Stimulated activated CD8-positive, alpha-beta memory T cell treated with anti-CD3 and anti-CD28 coated beads, Interleukin-15, amount 100 ng/mL, for 48 hours (primary cell): Measurements from ENCODE around the gene NEU4.
"Not testable (repeated sequence)": the region's sequence is repeated elsewhere in the genome, so short reads cannot be mapped to it uniquely, and the experiment has no call there.

Experiments
- DNase-seq, 2 donors: peaks; one replicate each; pipeline ENCODE4 v3.0.0-alpha.2; 2020; ENCODE audit warnings: low read depth in 2 of 2

The NEU4 gene

DNA sequence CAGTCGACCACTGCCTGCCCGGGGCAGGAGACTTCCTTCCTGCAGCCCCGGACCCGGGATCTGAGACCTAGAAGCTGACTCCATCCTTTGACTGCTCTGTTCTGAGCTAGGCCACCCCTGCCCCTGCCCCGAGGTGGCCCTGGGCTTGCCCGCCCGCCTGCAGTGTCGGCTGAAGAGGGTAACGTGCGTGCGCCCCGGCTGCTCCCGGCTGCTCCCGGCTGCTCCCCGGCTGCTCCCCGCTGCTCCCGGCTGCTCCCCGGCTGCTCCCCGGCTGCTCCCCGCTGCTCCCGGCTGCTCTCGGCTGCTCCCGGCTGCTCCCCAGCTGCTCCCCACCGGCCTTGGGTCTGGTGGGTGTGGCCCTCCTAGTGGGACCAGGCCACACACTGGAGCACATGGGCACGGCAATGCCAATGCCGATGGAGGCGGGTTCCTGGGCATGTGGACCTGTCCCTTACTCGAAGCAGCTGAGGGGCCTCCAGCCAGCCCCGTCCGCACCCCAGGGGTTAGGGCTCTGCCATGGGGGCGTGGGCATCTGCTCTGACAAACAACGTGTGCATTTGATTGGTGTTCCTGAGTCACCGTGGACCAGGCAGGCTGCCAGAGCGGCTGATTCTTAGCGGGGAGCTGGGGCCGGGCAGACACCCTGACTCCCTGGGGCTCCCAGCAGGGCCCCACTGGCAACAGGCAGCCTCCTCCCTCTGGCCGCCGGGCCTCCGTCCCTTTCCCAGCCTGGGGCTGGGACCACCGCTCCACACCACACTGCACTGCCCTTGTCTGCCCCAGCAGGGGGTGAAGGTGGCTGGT lies 34.4 kb upstream of the NEU4 start:
- DNase-seq, result no peak

DNA sequence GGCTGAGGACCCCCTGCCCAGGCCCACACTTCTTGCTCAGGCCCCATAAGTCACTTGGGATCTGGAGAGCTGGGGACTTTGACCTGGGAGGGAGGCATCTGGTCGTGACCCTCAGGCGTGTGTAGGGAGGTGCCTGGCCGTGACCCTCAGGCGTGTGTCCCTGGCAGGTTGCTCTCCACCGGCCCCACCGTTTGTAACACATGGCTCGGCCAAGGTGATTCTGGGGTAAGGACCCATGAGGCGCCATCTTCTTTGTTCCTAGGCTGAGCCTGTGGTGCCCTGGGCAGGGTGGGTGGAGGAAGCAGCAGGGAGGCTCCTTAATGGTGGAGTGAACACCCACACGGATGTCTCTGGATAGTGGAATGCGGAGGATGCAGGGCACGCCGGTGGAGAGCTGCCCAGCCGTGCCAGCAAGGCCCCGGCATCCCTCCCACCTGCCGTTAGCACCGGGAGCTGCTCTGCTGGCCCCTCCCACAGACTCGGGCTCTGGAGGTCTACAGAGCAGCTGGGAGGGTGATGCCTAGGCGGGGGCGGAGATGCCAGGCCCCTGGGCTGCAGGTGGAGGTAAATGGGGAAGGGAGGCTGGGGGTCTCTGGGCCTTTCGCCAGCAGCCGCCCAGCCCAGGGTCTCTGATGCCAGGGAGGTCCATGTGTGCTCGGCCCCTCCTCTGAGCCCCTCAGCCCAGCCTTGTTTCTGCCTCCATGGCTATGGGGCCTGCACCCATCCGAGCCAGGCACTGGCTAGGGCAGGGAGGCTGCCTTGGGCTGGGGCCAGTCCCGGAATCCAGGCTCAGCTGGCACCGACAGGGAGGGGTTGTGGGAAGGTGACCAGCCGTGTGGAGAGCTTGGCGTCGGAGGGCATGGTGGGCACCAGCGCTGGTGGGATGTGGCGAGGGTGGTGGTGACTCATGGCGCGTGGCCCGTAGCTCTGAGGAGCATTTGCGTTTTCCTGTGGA lies 33.5 kb upstream of the NEU4 start:
- DNase-seq, result no peak

DNA sequence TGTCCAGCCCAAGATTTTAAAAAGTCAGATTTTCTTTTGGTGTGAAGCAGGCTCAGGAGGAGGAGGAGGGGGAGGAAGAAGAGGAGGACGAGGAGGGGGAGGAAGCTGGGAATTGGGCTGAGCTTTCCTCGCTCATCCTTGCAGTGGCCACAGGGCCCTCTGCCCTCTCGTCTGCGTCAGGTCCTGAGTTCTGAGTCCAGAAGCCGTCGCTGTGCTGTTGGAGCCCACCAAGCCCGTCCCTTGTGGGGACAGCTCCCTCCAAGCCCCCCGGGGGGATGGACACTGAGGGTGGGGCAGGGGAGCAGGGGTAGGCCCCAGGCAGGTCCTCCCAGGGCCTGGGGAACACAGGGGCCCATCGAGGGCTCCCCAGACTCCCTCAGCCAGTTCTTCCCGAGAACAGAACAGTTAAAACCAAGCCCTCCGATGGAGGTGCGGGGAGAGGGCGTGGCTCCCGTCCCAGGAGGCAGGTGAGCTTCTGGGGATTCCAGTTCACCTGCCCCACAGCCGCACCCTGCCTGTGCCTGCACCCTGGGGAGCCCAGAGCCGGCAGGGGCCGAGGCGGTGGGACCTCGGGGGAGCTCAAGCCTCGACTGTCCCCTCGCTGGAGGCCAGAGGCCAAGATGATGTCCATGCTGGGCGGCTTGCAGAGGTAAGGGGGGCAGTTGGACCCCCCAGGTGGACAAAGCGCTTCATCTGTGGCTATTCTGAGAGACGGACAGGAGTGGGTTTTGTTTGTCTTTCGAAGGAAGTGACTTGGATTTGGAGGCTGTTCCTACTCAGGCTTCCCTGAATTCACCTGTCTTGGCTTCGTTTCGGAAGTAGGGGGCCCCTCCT lies 32.4 kb upstream of the NEU4 start, which contains the start of gene GAL3ST2:
Gene GAL3ST2 (plus strand): TSS at position 487 of the 834 bp plus-strand sequence. CDS start 134 bp downstream, at position 621.
- DNase-seq, result no peak

DNA sequence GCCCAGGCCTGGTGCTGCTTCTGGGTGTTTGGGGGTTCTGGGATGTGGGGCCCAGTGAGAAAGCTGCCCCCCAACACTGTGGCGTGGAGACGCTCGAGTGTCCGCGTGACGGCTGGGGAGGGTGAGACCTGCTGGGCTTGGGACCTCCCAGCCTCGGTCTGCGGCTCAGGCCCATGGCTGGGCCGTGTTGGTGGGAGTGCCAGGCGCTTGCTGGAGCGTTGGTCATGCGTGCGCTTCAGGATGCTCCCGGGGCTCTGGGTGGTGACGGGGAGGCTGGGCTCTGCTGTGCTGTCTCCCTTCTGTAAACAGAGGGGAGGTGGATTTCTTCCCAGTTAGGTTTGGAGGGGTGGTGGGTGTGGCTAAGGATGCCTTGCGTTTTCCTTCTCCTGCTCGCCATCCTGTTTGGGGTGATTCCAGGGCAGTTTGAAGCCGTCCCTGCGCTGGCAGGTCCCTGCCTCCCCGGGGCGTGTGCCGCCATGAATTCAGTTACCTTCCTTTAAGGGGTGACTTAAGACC lies 31.8 kb upstream of the NEU4 start:
- DNase-seq, result no peak

DNA sequence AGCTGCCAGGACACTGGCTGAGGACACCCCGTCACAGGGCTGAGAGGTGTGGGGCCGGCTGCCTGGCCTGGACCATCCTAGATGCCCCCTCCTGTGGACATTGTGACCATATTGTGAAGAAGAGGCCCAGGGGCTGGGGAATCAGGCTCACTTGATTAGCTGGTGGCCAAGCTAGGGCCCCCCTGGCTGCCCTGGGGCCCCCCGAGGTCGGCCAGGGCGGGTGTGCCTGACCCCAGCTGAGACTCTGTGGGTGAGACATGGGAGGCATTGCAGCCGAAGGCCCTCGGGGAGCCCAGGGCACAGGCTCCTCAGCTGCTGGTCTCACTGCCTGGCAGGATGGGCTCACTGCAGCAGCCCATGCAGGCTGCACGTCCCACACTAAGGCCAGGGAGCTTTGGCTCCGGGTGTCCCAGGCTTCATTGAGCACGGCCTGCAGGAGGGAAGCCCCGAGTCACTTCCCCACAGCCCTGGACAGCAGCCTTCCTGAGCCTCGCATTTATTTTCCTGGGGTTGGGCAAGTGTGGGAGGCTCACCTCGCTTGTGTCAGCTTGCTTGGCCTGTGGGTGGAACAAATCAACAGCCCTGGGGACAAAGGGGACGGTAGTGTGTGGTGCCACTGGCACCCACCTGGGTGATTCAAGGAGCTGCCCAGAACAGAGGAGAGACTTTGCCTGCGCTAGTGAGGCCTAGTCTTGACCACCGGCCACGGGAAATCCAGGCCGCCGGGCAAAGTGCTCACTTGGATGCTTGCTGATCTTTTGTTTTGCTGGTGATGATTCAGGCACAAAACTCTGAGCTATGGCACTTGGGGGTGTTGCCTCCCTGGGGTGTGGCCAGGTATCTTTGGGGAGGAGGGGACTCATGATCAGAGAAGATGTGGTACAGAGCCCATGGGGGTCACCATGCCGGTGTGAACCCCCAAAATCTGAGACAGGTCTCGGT lies 31.0 kb upstream of the NEU4 start:
- no peak for DNase-seq

DNA sequence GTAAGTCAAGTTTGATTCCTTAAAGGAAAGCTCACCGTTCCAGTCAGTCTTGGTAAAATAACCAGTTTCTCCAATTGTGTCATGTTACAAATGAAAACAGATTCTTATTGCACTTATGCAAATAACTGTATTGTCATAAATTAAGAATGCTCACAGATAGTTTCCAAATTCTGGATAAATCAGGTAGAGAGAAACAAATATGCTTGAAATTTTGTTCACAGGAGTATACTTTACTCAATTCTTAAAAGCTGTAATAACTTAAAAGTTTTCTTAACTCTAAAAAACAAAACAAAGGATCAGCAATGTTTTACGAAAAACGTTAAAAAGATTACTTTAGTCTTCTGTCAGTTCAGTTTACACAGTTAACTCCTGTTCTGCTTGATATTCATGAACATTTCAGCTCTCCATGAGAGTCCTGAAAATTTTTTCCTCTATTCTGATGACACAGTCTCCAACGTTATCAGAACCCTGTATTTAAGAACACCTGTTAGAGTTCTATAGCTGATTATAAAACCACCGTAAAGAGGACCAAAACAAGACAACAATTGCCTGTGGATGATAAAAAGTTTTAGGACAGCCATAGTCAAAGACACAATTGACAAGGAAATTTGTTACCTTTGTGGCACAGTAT lies 27.9 kb upstream of the NEU4 start:
- DNase-seq, result no peak

DNA sequence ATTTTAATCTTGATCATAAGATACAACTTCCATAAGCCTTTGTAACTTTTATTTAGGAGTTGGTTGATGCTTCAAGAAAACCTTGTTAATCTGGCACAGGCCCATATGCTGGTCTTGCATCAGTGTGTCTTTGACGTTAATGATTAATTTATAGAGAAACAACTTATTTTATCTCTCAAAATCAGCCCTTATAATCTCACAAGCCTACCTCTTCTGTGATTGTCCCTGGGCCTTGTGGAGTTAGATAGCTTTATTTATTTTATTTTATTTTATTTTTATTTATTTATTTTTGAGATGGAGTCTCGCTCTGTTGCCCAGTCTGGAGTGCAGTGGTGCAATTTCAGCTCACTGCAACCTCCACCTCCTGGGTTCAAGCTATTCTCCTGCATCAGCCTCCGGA lies 26.9 kb upstream of the NEU4 start:
- not testable (repeated sequence) for DNase-seq

DNA sequence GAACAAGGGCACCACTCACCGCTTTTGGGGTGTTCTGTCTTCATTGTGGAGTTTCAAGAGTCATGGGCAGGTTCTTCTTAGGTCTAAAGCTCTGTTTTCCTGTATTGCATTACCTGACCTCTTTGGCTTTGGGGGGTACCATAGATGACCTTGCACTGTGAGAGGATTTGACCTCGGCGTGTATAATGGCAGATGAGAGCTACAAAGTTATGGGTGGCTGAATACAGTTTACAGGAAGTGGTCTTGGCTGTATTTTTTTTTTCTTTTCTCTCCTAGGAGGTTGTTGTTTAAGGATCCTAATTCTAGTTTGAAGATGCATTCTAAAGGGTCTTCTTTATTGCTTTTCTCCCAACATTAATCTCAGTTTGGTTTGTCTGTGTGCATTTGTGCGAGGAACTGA lies 20.9 kb upstream of the NEU4 start:
- no peak for DNase-seq

DNA sequence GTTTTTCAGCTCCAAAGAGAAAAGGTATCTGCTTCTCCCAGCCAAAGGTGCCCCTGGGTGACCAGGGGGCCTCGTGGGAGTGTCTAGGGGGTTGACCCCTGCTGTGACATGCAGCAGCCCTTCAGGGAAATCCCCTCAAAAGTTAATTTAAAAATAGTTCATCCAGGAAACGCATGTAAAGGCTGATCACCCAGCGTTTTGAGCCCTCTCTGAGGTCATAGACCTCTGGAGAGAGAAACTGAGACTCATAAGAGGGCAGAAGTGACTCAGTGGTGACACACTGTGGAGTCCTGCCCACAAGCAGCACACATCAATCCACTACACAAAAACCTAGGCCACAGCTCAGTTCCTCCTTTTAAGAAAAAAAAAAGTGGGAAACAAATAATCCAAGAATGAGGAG lies 20.4 kb upstream of the NEU4 start:
- peak; percentile 37 for DNase-seq

DNA sequence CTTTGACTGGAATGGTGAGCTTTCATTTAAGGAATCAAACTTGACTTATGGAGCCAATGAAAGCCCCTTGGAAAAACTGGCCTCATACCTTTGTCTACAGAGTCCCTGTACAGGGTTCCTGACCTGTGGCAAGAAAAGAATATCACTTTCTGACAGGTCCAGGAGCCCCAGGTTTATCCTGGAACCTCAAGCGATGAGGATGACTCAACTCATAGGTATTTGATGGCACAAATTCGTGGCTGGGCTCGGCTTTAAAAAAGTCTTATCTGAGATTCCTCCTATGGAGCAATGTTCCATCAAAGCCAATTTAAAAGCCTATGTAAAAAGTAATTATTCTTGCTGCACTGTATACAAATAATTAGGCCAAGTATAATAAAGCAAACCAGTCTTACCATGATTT lies 17.6 kb upstream of the NEU4 start:
- DNase-seq, result not testable (repeated sequence)

DNA sequence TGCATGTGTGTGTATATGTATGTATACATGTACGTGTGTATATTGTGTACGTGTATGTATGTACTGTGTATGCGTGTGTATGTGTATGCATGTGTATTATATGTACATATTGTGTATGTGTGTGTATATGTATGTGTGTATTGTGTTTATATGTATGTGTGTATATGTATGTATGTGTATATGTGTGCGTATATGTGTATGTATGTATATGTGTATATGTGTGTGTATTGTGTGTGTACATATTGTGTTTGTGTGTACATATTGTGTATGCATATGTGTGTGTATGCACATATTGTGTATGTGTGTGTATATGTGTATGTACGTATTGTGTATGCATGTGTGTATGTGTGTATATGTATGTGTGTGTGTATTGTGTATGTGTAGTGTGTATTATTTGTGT lies 15.6 kb upstream of the NEU4 start:
- no peak for DNase-seq

DNA sequence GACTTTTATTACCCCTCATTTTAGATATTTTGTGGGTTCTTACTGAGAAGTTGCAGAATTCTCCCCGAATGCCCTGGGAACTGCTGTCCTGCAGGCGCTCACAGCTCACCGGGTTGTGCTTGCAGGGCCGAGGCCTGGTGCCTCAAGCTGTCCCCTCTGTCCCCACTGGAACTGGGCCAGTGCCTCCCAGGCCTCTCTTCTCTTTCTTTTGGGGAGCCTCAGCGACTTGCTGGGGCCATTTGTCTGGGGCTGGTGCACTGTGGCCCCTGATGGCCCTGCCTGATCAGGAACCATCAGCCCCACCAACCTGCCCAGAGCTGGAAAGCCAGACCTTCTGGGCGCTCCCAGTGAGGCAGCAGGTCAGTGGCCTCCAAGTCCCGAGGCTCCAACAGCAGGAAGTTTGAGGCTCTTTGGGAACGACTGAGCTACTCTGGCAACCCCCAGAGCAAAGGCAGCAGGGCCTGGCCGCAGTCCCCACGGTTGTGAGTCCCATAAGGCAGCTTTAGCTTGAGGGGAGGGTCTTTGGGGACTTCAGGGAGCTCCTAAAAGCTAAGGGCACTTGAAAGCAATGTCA lies 14.7 kb upstream of the NEU4 start:
- DNase-seq, result no peak

DNA sequence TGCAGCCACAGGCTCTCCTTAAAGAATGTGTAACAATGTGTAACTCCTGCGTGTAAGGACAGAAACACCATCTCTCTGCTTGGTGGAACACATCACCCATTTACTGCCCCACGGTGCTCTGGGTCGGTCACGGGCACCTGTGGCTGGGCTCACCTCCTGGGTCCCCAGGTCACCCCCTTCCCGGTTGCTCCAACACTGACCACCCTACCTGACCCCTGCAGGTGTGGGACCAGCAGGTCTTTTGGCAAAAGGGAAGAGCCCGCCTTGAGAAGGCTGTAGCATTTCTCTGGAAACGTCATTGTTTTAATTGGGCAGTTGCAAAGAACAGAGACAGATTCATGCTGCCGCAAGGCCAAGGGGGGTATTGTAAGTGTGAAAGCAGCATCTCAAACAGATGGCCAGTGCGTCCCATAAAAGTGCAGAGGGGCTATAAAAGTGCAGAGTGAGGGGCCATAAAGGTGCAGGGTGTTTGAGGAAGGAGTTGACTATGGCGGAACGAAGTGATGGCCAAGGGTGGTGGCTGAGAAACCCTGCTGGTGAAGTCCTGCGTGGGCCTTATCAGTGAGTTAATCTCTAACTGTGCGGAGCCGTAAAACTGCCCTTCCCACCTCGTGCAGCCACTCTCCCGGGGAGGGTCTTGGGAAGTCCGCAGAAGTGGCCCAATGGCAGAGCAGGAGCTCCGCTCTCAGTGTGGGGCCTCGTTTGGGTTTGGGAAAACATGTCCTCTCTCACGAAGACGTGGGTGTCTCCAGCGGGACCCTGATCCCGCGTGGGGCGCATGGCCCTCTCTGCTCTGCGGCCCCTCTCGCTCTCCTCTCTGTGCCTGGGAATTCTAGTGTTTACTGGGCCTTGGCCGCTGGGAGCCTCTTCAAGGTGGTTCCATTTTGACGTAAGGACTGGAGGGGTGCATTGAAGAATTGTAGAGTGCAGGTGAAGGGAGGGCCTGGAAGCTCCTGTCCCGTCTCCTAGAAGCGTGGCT lies 13.7 kb upstream of the NEU4 start:
- DNase-seq, result no peak

DNA sequence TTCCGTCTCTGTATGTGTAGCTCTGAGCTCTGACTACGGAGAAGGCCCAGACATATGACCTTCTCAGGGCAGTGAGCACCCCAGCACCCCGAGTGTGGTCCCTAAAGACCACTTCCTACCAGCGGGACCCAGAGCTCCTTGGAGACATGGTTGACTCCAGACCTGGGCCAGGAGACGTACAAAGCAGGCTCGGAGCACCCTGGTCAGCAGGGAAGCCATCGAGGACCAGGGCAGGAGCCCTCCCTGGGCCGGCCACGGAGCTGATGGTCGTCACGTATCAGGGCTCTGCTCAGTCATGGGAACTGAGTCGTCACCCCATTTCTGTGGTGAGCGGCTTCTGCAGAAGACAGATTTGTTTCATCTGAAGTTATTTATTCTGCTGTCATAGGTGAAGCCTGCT lies 12.8 kb upstream of the NEU4 start:
- DNase-seq, result no peak

DNA sequence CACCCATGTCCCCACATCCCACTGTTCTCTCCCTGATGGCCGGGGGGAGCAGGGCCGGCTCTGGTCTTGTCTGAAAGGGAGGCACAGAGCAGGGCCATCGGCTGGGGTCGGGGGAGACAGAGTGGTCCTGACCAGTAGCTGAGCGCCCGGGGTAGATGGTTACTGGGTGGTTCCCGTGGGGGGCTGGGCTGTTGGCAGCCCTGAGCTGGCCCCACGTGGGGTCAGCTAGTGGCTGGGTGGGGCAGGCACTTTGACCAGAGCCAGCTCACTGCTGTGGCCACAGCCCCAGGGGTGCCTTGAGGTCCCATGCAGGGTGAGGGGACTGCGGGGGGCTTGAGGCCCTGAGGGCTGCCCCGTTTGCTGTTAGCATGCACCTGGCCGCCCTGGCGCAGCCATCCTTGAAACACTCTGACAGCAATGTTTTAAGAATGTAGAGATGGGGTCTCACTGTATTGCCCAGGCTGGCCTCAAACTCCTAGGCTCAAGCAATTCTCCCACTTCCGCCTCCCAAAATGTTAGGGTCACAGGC lies 12.3 kb upstream of the NEU4 start:
- no peak for DNase-seq

DNA sequence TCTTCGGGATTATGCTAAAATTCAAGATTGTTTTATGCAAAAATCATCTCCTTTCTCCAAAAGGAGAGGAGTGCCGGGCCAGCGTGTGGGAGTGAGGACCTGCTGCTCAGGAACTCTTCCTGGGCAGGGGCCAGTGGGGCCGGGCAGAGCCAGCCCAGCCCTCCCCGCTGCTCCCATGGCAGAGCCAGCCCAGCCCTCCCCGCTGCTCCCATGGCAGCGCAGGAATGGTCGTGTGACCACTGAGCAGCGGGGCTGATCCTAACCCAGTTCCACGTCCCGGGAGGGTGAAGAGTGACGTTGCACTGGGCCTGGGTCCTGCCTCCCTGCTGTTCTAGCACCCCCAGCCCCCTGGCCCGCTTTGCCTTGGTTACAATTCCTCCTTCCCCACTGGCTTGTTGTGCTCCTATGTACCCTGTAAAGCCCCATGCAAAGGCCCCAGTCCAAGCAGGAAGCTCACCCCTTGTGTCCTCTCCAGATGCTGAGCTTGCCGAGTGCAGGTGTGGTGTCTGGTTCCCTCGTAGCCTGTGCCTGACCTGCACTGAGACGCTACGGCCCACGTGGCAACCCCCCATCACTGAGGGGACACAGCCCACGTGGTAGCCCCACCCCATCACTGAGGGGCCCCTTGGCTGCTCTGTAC lies 11.4 kb upstream of the NEU4 start:
- DNase-seq, result no peak

DNA sequence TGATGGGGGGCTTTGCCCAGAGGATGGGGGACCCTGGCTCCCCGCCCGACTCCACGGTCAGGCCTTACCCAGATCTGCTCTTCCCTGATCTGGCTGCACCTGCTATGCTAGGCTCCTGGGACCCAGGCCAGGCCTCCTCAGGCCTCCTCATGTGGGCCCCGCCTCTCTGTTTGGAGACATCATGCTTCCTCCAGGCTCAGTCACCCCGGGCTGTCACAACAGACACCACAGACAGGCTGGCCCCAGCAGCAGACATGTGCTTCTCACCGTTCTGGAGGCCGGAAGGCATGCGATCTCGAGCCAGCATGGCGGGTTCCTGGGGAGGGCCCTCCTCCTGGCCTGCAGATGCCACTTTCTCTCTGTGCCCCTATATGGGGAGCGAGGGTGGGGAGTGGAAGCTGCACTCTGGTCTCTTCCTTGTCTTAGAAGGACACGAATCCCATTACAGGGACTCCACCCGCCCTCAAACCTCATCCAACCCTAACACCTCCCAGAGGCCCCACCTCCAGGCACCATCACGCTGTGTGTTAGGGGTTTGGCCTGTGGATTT lies 10.8 kb upstream of the NEU4 start:
- no peak for DNase-seq
